ENCODE measurements around the gene C9orf78.

DNA sequence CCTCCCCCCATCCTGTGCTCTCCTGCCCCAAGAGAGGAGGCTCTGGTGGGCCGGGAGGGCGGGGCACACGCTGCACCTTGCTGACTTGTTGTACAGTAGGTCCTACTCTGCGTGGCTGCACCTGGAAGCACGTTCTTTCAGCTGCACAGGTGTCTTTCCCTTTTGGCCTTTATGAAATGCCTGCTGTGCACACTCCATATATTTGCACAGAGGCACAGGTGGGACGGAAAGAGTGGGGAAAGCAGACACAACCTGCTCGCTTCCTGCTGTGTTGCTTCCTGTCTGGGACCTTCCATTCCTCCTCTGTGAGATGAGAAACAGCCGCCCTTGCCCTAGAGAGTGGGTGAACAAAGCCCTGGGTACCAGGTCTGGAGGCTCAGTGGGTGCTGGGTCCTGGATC, 5.0 kb upstream of the C9orf78 start:
- TF ChIP-seq, protein P1, sequence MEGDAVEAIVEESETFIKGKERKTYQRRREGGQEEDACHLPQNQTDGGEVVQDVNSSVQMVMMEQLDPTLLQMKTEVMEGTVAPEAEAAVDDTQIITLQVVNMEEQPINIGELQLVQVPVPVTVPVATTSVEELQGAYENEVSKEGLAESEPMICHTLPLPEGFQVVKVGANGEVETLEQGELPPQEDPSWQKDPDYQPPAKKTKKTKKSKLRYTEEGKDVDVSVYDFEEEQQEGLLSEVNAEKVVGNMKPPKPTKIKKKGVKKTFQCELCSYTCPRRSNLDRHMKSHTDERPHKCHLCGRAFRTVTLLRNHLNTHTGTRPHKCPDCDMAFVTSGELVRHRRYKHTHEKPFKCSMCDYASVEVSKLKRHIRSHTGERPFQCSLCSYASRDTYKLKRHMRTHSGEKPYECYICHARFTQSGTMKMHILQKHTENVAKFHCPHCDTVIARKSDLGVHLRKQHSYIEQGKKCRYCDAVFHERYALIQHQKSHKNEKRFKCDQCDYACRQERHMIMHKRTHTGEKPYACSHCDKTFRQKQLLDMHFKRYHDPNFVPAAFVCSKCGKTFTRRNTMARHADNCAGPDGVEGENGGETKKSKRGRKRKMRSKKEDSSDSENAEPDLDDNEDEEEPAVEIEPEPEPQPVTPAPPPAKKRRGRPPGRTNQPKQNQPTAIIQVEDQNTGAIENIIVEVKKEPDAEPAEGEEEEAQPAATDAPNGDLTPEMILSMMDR (IDR thresholded peaks at IDR 0.05; ENCODE audit: poor library complexity), result no peak
- no peak for TF ChIP-seq EZH2 (IDR thresholded peaks at IDR 0.05; ENCODE audit: borderline replicate concordance)
- no peak for TF ChIP-seq EZH2phosphoT487 (IDR thresholded peaks at IDR 0.05; ENCODE audit: low read depth, severe bottlenecking, unreplicated experiment)
